H9 (cell line): Measurements from ENCODE around the gene ANKRD40. TPM values are rescaled to one million over a fixed set of nuclear protein-coding genes. Genes with fewer than 3 reads are reported as not detected.

Experiments used
- DNase-seq: peaks from one replicate; pipeline ENCODE4 v3.0.0-alpha.2; 2017
- H2AFZ ChIP-seq: one replicate; pipeline ENCODE4 v1.6.1; 2013; ENCODE audit warnings: mild to moderate bottlenecking, low read length, control low read depth, moderate library complexity
- H2AK5ac ChIP-seq: 2 replicates; pipeline ENCODE4 v1.6.1; 2013; ENCODE audit warnings: low read length, control low read depth, mixed read lengths; ENCODE audit not compliant: insufficient read length
- H2BK120ac ChIP-seq: one replicate; pipeline ENCODE4 v1.6.1; 2013; ENCODE audit warnings: low read depth, mild to moderate bottlenecking, low read length, control low read depth, inconsistent platforms; ENCODE audit not compliant: poor library complexity, severe bottlenecking
- H2BK12ac ChIP-seq: 2 replicates; pipeline ENCODE4 v1.6.1; 2013; ENCODE audit warnings: low read length, control low read depth, mixed read lengths, low read depth; ENCODE audit not compliant: insufficient read length
- H2BK15ac ChIP-seq: 2 replicates; pipeline ENCODE4 v1.6.1; 2013; ENCODE audit warnings: low read depth, low read length, control low read depth
- H2BK20ac ChIP-seq: one replicate; pipeline ENCODE4 v1.6.1; 2013; ENCODE audit warnings: low read depth, mild to moderate bottlenecking, low read length, control low read depth, inconsistent platforms; ENCODE audit not compliant: poor library complexity, severe bottlenecking
- H2BK5ac ChIP-seq: 2 replicates; pipeline ENCODE4 v1.6.1; 2013; ENCODE audit warnings: low read length, control low read depth, mixed read lengths; ENCODE audit not compliant: insufficient read length
- H3K14ac ChIP-seq: 2 replicates; pipeline ENCODE4 v1.6.1; 2013; ENCODE audit warnings: low read length, control low read depth; ENCODE audit not compliant: insufficient read depth
- H3K18ac ChIP-seq: 2 replicates; pipeline ENCODE4 v1.6.1; 2013; ENCODE audit warnings: low read depth, mild to moderate bottlenecking, mixed read lengths, low read length, control low read depth; ENCODE audit not compliant: insufficient read length
- H3K23ac ChIP-seq: 2 replicates; pipeline ENCODE4 v1.6.1; 2013; ENCODE audit warnings: low read length, control low read depth, mixed read lengths, low read depth; ENCODE audit not compliant: insufficient read length
- H3K23me2 ChIP-seq: 2 replicates; pipeline ENCODE4 v1.6.1; 2013; ENCODE audit warnings: low read depth, mild to moderate bottlenecking, mixed read lengths, low read length, control low read depth; ENCODE audit not compliant: insufficient read length, poor library complexity, severe bottlenecking
- H3K27ac ChIP-seq: 2 replicates; pipeline ENCODE4 v1.5.1; 2013; ENCODE audit warnings: low read length, control low read depth, mixed read lengths, low read depth; ENCODE audit not compliant: insufficient read length
- H3K27me3 ChIP-seq: 2 replicates; pipeline ENCODE4 v1.6.1; 2013; ENCODE audit warnings: low read length, control low read depth, inconsistent platforms; ENCODE audit not compliant: insufficient read depth
- H3K4ac ChIP-seq: 2 replicates; pipeline ENCODE4 v1.6.1; 2013; ENCODE audit warnings: low read depth, mild to moderate bottlenecking, control low read depth, inconsistent platforms, low read length, moderate library complexity
- H3K4me1 ChIP-seq: 2 replicates; pipeline ENCODE4 v1.6.1; 2013; ENCODE audit warnings: low read length, control low read depth, inconsistent platforms; ENCODE audit not compliant: insufficient read depth
- H3K4me2 ChIP-seq: 2 replicates; pipeline ENCODE4 v1.6.1; 2013; ENCODE audit warnings: low read length, control low read depth, mixed read lengths; ENCODE audit not compliant: insufficient read length, insufficient read depth
- H3K56ac ChIP-seq: 2 replicates; pipeline ENCODE4 v1.6.1; 2013; ENCODE audit warnings: low read depth, mild to moderate bottlenecking, mixed read lengths, low read length, control low read depth; ENCODE audit not compliant: insufficient read length
- H3K79me1 ChIP-seq: 2 replicates; pipeline ENCODE4 v1.6.1; 2013; ENCODE audit warnings: low read depth, mild to moderate bottlenecking, moderate library complexity, low read length, control low read depth, inconsistent platforms; ENCODE audit not compliant: insufficient read depth, poor library complexity, severe bottlenecking
- H3K79me2 ChIP-seq: 2 replicates; pipeline ENCODE4 v1.6.1; 2013; ENCODE audit warnings: low read length, control low read depth, inconsistent platforms; ENCODE audit not compliant: insufficient read depth
- H3K9ac ChIP-seq: 2 replicates; pipeline ENCODE4 v1.6.1; 2013; ENCODE audit warnings: low read length, control low read depth, mixed read lengths; ENCODE audit not compliant: insufficient read length; ENCODE audit errors: extremely low read depth
- H3K9me3 ChIP-seq: one replicate; pipeline ENCODE4 v1.6.1; 2013; ENCODE audit warnings: low read depth, low read length, inconsistent platforms; ENCODE audit not compliant: control insufficient read depth
- H3T11ph ChIP-seq: one replicate; pipeline ENCODE4 v1.6.1; 2013; ENCODE audit warnings: mild to moderate bottlenecking, low read length, control low read depth, inconsistent platforms
- H4K20me1 ChIP-seq: one replicate; pipeline ENCODE4 v1.6.1; 2013; ENCODE audit not compliant: control insufficient read depth, insufficient read length, insufficient read depth
- H4K5ac ChIP-seq: 2 replicates; pipeline ENCODE4 v1.6.1; 2013; ENCODE audit warnings: low read depth, mild to moderate bottlenecking, mixed read lengths, low read length, control low read depth; ENCODE audit not compliant: insufficient read length
- H4K8ac ChIP-seq: replicated peaks from 2 replicates; pipeline ENCODE4 v1.6.1; 2013; ENCODE audit warnings: low read length, control low read depth, mixed read lengths, low read depth; ENCODE audit not compliant: insufficient read length
- H4K91ac ChIP-seq: 2 replicates; pipeline ENCODE4 v1.6.1; 2013; ENCODE audit warnings: low read depth, mild to moderate bottlenecking, moderate library complexity, mixed read lengths, low read length, control low read depth; ENCODE audit not compliant: insufficient read length
- H3K27ac Mint-ChIP-seq, 3 experiments: 2 replicates in 2 of 3; 3 replicates in 1 of 3; pipeline ENCODE4 v1.8.0; 2020 to 2021; ENCODE audit warnings: mixed read lengths in 3 of 3, mild to moderate bottlenecking in 1 of 3, moderate library complexity in 1 of 3
- H3K27me3 Mint-ChIP-seq: 2 replicates; pipeline ENCODE4 v1.8.0; 2021; ENCODE audit warnings: low read depth, mild to moderate bottlenecking, moderate library complexity, mixed read lengths
- H3K36me3 Mint-ChIP-seq, 3 experiments: 2 replicates in 2 of 3; 3 replicates in 1 of 3; pipeline ENCODE4 v1.8.0; 2020 to 2021; ENCODE audit warnings: low read depth in 3 of 3, mixed read lengths in 3 of 3; ENCODE audit not compliant: insufficient read depth in 1 of 3
- H3K4me1 Mint-ChIP-seq, 2 experiments: 2 replicates each; pipeline ENCODE4 v1.8.0; 2020; ENCODE audit warnings: mixed read lengths in 2 of 2
- H3K4me3 Mint-ChIP-seq, 2 experiments: 2 replicates in 1 of 2; 3 replicates in 1 of 2; pipeline ENCODE4 v1.8.0; 2020 to 2021; ENCODE audit warnings: mild to moderate bottlenecking in 2 of 2, mixed read lengths in 2 of 2, moderate library complexity in 1 of 2
- H3K9me3 Mint-ChIP-seq, 2 experiments: 2 replicates in 1 of 2; 3 replicates in 1 of 2; pipeline ENCODE4 v1.8.0; 2020; ENCODE audit warnings: mild to moderate bottlenecking in 2 of 2, mixed read lengths in 2 of 2, moderate library complexity in 1 of 2
- WGBS: extraction: QIAGEN DNeasy Blood & Tissue Kit; methylation state at CpG from one replicate; pipeline ENCODE4 v1.1.7; 2013; ENCODE audit warnings: missing lambda C conversion rate, low lambda C conversion rate, mixed read lengths; ENCODE audit not compliant: insufficient read length; ENCODE audit errors: extremely low coverage; 5-methylcytosine and 5-hydroxymethylcytosine counted together
- total RNA-seq: library from RNA; stranded (reverse); gene quantifications from 2 replicates; pipeline ENCODE4 v1.2.1, GENCODE V29; 2021
- TF ChIP-seq, protein P1 (sequence below): fragments of 200-600 bp; sonication (generic); conservative IDR thresholded peaks from 3 replicates; pipeline ENCODE4 v1.8.0; 2021; ENCODE audit warnings: antibody characterized with exemption, mild to moderate bottlenecking

ANKRD40 gene
- total RNA-seq, 1 experiment from 2014 or later, result 54.3 TPM

DNA sequence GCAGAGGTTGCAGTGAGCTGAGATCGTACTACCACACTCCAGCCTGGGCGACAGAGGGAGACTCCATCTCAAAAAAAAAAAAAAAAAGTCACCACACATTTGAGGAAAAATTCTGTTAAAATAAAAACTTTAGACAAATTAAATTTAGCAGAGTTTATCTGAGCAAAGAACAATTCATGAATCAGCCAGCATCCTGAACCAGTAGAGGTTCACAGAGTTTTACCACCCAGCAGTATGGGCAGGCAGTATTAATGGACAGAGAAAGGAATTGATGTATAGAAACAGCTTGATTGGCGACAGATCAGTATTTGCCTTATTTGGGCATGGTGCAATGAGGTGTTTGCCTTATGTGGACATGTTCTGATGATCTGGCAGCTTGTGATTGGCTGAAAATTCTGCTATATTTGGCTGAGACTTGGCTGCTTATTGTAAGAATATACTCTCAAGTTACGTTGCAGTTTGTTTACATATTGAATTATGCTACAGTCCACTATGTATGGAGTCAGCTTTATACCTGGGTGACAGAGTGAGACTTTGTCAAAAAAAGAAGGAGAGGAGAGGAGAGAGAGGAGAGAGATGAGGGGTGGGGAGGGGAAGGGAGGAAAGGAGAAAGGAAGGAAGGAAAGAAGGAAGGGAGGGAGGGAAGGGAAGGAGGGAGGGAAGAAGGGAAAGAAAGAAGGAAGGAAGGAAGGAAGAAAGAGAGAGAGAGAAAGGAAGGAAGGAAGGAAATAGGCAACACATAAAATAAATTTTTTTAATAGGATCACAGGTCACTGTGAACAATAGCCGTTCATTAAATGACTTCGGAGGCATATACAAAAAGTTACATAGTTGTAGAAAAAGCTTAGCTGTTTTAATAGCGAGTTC, 58.4 kb downstream of the ANKRD40 start:
- Mint-ChIP-seq H3K9me3 (peaks cover 0 to 7% of the 10 kb centered on the region in 2 experiments; a peak in 4 of 5 replicates), H3K27me3 (peaks cover 9% of the 10 kb centered on the region), H3K4me1 (no peaks in the 10 kb centered on the region), H3K4me3 (no peak overlapping the region), H3K27ac (no peak overlapping the region), H3K36me3 (no peaks in the 10 kb centered on the region)
- Histone ChIP-seq H4K20me1 (no peaks in the 10 kb centered on the region), H2BK20ac (no peak overlapping the region), H3K18ac (no peak overlapping the region), H2BK12ac (no peak overlapping the region), H3K4me2 (no peak overlapping the region), H2BK120ac (no peak overlapping the region), H2BK15ac (no peak overlapping the region), H3K9ac (no peak overlapping the region), H3K23me2 (no peaks in the 10 kb centered on the region), H3K27ac (no peak overlapping the region), H3K4ac (no peak overlapping the region), H3K23ac (no peak overlapping the region), H3K27me3 (no peaks in the 10 kb centered on the region), H4K5ac (no peak overlapping the region), H3K79me2 (no peaks in the 10 kb centered on the region), H3K79me1 (no peaks in the 10 kb centered on the region), H3K56ac (no peak overlapping the region), H3K14ac (no peak overlapping the region), H3K9me3 (no peaks in the 10 kb centered on the region), H3T11ph (no peak overlapping the region), H3K4me1 (no peaks in the 10 kb centered on the region), H2BK5ac (no peak overlapping the region), H4K91ac (no peak overlapping the region), H2AFZ (no peak overlapping the region), H4K8ac (no peak overlapping the region), H2AK5ac (no peak overlapping the region)
- TF ChIP-seq, protein P1, sequence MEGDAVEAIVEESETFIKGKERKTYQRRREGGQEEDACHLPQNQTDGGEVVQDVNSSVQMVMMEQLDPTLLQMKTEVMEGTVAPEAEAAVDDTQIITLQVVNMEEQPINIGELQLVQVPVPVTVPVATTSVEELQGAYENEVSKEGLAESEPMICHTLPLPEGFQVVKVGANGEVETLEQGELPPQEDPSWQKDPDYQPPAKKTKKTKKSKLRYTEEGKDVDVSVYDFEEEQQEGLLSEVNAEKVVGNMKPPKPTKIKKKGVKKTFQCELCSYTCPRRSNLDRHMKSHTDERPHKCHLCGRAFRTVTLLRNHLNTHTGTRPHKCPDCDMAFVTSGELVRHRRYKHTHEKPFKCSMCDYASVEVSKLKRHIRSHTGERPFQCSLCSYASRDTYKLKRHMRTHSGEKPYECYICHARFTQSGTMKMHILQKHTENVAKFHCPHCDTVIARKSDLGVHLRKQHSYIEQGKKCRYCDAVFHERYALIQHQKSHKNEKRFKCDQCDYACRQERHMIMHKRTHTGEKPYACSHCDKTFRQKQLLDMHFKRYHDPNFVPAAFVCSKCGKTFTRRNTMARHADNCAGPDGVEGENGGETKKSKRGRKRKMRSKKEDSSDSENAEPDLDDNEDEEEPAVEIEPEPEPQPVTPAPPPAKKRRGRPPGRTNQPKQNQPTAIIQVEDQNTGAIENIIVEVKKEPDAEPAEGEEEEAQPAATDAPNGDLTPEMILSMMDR, result no peak
- no CpG with 5 or more reads among the region's 7 CpGs for WGBS
- DNase-seq, result no peak
